SJCRH30 (cell line): ENCODE results near the gene POLR1G. TPM values are rescaled to one million over a fixed set of nuclear protein-coding genes. Genes with fewer than 3 reads are reported as not detected.
"Not testable (repeated sequence)": the region's sequence is repeated elsewhere in the genome, so short reads cannot be mapped to it uniquely, and the experiment has no call there.

ENCODE experiments used
- DNase-seq, 2 experiments: peaks; one replicate each; pipeline ENCODE4 v3.0.0-alpha.2; 2015 to 2020
- H3K27ac ChIP-seq: fragments of 250-450 bp; sonication (Bioruptor Pico); 2 replicates; pipeline ENCODE4 v1.5.1; 2020; ENCODE audit warnings: mild to moderate bottlenecking, moderate library complexity
- H3K27me3 ChIP-seq: fragments of 250-450 bp; sonication (Bioruptor Pico); 2 replicates; pipeline ENCODE4 v1.5.1; 2020; ENCODE audit warnings: mild to moderate bottlenecking, moderate library complexity
- H3K36me3 ChIP-seq: fragments of 250-450 bp; sonication (Bioruptor Pico); 2 replicates; pipeline ENCODE4 v1.5.1; 2020; ENCODE audit warnings: mild to moderate bottlenecking, moderate library complexity
- H3K4me1 ChIP-seq: fragments of 250-450 bp; sonication (Bioruptor Pico); 2 replicates; pipeline ENCODE4 v1.5.1; 2020; ENCODE audit warnings: mild to moderate bottlenecking, moderate library complexity
- H3K4me3 ChIP-seq: fragments of 250-450 bp; sonication (Bioruptor Pico); 2 replicates; pipeline ENCODE4 v1.5.1; 2020; ENCODE audit warnings: mild to moderate bottlenecking, moderate library complexity
- H3K9me3 ChIP-seq: fragments of 250-450 bp; sonication (Bioruptor Pico); replicated peaks from 2 replicates; pipeline ENCODE4 v1.5.1; 2020; ENCODE audit warnings: mild to moderate bottlenecking, moderate library complexity
- total RNA-seq: library from RNA; depleted of rRNA; stranded (reverse); fragments of >200 nt; shearing (Covaris generic); gene quantifications from 2 replicates; pipeline ENCODE4 v1.2.3, GENCODE V29; 2014

POLR1G gene
- total RNA-seq, 1 experiment from 2014 or later: 21.8 TPM

DNA sequence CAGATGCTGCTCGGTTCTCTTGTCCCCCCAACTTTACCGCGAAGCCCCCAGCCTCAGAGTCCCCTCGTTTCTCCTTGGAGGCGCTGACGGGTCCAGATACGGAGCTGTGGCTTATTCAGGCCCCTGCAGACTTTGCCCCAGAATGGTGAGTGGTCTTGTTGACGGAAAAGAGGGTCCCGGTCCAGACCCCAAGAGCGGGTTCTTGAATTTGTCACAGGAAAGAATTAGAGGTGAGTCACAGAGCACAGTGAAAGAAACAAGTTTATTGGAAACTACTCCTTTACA is 589 bp downstream of the POLR1G start:
- peak overlapping the region; percentile 75 for H3K4me3 ChIP-seq

DNA sequence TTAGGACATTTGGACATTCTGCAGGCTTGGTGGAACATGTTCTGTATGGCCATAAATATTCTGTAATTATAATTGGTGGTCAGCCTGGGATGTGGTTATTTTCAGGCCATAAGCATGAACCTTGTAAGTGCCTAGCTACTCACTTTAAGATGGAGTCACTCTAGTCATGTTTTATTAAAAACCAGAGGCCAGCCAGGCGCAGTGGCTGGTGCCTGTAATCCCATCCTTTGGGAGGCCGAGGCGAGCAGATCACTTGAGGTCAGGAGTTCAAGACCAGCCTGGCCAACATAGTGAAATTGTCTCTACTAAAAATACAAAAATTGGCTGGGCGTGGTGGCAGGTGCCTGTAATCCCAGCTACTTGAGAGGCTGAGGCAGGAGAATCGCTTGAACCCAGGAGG is 1.1 kb downstream of the POLR1G start:
- H3K9me3 ChIP-seq, DNase-seq, H3K4me1 ChIP-seq, H3K27me3 ChIP-seq, H3K27ac ChIP-seq, H3K36me3 ChIP-seq: not testable (repeated sequence)
- H3K4me3 ChIP-seq: peak overlapping the region; percentile 75

More for the DNA sequence above, 589 bp downstream of the POLR1G start:
- no peak for DNase-seq
- Histone ChIP-seq H3K9me3 (no peaks in the 10 kb centered on the region), H3K36me3 (peaks cover 3% of the 10 kb centered on the region; the same call in 1 of the 2 replicates), H3K4me1 (0 out of 2 replicates have a peak, but pooled peaks cover 3% of the 10 kb centered on the region), H3K27ac (peak overlapping the region; percentile 96; the same call in 1 of the 2 replicates), H3K27me3 (no peaks in the 10 kb centered on the region)

DNA sequence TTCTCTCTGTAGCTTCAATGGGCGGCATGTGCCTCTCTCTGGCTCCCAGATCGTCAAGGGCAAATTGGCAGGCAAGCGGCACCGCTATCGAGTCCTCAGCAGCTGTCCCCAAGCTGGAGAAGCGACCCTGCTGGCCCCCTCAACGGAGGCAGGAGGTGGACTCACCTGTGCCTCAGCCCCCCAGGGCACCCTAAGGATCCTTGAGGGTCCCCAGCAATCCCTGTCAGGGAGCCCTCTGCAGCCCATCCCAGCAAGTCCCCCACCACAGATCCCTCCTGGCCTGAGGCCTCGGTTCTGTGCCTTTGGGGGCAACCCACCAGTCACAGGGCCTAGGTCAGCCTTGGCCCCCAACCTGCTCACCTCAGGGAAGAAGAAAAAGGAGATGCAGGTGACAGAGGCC is 1.7 kb downstream of the POLR1G start:
- no peaks in the 10 kb centered on the region for H3K27me3 ChIP-seq
- no peak overlapping the region for H3K4me3 ChIP-seq
- H3K36me3 ChIP-seq: peaks cover 5% of the 10 kb centered on the region; the same call in 1 of the 2 replicates
- no peak for DNase-seq
- no peak overlapping the region for H3K27ac ChIP-seq
- no peaks in the 10 kb centered on the region for H3K9me3 ChIP-seq
- H3K4me1 ChIP-seq: 0 out of 2 replicates have a peak, but pooled peaks cover 3% of the 10 kb centered on the region

DNA sequence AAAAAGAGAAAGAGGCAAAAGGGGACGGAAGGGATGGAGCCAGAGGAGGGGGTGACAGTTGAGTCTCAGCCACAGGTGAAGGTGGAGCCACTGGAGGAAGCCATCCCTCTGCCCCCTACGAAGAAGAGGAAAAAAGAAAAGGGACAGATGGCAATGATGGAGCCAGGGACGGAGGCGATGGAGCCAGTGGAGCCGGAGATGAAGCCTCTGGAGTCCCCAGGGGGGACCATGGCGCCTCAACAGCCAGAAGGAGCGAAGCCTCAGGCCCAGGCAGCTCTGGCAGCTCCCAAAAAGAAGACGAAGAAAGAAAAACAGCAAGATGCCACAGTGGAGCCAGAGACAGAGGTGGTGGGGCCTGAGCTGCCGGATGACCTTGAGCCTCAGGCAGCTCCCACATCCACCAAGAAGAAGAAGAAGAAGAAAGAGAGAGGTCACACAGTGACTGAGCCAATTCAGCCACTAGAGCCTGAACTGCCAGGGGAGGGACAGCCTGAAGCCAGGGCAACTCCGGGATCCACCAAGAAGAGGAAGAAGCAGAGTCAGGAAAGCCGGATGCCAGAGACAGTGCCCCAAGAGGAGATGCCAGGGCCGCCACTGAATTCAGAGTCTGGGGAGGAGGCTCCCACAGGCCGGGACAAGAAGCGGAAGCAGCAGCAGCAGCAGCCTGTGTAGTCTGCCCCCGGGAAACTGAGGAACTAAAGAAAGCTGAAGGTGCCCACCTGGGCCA is 2.5 kb downstream of the POLR1G start:
- H3K27me3 ChIP-seq: no peaks in the 10 kb centered on the region
- DNase-seq: no peak
- H3K4me1 ChIP-seq: 0 out of 2 replicates have a peak, but pooled peaks cover 3% of the 10 kb centered on the region
- H3K27ac ChIP-seq: no peak overlapping the region
- no peak overlapping the region for H3K4me3 ChIP-seq
- H3K9me3 ChIP-seq: no peaks in the 10 kb centered on the region
- peaks cover 5% of the 10 kb centered on the region; the same call in 1 of the 2 replicates for H3K36me3 ChIP-seq

DNA sequence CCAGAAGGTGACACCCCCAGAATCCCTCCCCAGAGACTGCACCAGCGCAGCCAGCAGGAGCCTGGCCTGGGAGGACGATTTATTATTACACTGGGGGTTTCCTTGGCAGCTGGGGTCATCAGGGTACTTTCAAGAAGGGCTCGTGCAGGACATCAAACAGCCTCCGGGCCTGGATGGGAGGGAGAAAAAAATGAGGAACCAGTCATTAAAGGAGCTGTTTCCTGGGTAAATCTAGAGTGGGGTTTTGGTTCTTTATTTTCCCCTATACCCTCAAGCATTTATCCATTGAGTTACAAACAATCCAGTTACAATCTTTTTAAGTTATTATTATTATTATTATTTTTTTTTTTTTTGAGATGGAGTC is 3.1 kb downstream of the POLR1G start:
- Histone ChIP-seq H3K4me1 (0 out of 2 replicates have a peak, but pooled peaks cover 3% of the 10 kb centered on the region), H3K9me3 (no peaks in the 10 kb centered on the region), H3K27ac (no peak overlapping the region), H3K27me3 (no peaks in the 10 kb centered on the region), H3K36me3 (peaks cover 5% of the 10 kb centered on the region; the same call in 1 of the 2 replicates), H3K4me3 (no peak overlapping the region)
- no peak for DNase-seq

DNA sequence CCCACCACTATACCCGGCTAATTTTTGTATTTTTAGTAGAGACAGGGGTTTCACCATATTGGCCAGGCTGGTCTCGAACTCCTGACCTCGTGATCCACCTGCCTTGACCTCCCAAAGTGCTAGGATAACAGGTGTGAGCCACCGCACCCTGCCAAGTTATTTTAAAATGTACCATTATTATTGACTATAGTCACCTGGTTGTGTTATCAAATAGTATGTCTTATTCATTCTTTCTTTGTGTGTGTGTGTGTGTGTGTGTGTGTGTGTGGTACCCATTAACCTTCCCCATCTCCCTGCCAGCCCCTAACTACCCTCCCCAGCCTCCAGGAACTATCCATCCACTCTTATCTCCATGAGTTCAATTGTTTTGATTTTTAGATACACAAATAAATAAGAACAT is 3.9 kb downstream of the POLR1G start:
- not testable (repeated sequence) for H3K4me1 ChIP-seq, H3K36me3 ChIP-seq, H3K27me3 ChIP-seq, H3K9me3 ChIP-seq, DNase-seq, H3K27ac ChIP-seq, H3K4me3 ChIP-seq

DNA sequence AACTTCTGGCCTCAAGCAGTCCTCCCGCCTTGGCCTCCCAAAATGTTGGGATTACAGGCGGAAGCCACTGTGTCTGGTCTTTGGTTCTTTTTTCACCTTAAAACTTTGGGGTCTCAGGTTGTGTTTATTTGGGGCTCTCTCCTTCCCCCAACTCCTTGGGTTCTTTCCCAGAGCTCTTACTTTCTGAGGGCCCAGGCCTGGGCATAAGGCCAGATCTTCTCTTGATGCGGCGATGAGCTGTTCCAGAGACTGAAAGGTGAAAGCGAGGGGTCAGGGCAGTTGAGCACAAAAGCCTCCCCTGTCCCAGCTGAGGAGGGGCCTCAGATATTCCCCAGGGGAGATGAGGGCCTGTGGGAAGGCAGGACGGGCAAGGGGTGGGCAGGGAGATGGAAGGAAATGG is 7.1 kb downstream of the POLR1G start:
- no peak overlapping the region for H3K27ac ChIP-seq
- no peaks in the 10 kb centered on the region for H3K9me3 ChIP-seq
- H3K36me3 ChIP-seq: peaks cover 5% of the 10 kb centered on the region; the same call in 1 of the 2 replicates
- no peak for DNase-seq
- no peaks in the 10 kb centered on the region for H3K27me3 ChIP-seq
- no peak overlapping the region for H3K4me3 ChIP-seq
- H3K4me1 ChIP-seq: no peaks in the 10 kb centered on the region

DNA sequence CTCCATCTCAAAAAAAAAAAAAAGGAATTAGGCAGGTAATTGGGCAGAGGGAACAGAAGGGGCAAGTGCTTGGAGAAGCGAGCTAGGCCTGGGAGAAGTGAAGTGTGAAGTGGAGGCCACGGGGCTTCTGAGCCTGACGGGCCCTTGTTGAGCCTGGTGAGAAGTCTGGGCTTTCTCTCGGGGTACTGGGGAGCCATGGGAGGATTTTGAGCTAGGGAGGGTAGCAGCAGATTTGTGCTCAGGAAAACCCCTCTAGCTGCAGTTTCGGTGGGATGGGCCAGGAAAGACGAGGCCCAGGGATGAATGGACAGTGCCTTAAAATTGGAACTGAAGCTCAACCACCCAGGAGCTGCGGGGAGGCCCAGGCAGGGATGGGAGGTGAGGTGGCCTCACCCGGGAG is 8.0 kb downstream of the POLR1G start:
- DNase-seq: no peak
- H3K27ac ChIP-seq: no peak overlapping the region
- no peak overlapping the region for H3K4me3 ChIP-seq
- H3K4me1 ChIP-seq: peaks cover 9% of the 10 kb centered on the region
- peaks cover 3% of the 10 kb centered on the region; the same call in 1 of the 2 replicates for H3K36me3 ChIP-seq
- no peaks in the 10 kb centered on the region for H3K9me3 ChIP-seq
- no peaks in the 10 kb centered on the region for H3K27me3 ChIP-seq

DNA sequence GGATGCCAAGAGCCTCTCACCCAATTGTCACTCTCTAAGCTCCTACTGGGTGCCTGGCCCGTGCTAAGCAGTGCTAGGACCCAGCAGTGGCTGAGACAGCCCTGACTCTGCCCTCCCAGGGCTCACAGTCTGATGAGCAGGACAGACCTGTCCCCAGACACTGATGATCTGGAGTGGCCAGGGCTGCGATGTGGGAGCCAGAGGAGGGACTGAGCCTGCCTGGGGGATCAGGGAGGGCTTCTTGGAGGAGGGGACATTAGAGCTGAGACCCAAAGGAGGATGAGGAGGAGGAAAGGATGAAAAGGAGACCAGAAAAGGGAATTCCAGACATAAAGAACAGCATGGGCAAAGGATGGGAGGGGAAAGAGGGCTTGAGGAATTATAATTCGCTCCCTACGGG is 10.7 kb downstream of the POLR1G start:
- no peak overlapping the region for H3K27ac ChIP-seq
- peaks cover 2% of the 10 kb centered on the region; the same call in 1 of the 2 replicates for H3K36me3 ChIP-seq
- H3K4me1 ChIP-seq: peaks cover 14% of the 10 kb centered on the region
- no peaks in the 10 kb centered on the region for H3K27me3 ChIP-seq
- H3K4me3 ChIP-seq: no peak overlapping the region
- no peak for DNase-seq
- H3K9me3 ChIP-seq: no peaks in the 10 kb centered on the region

DNA sequence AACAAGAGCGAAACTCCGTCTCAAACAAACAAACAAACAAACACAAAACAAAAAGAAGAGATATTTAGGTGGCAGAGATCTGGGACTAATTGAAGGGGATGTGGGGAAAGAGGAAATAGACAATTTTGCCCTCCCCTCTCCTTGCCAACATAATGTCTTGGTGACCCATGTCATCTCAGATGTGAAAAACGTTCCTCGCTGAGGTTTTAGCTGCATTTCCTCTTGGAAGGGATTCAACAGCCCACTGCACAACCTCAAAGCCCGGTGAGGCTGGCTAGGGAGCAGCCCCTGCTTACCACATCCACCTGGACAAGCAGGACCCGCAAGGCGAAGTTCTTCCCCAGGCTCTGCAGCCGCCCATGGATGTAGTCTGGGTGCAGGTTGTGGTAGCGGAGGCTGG is 12.4 kb downstream of the POLR1G start:
- Histone ChIP-seq H3K4me1 (peaks cover 14% of the 10 kb centered on the region), H3K27ac (peak overlapping the region; percentile 53), H3K36me3 (no peaks in the 10 kb centered on the region), H3K27me3 (no peaks in the 10 kb centered on the region), H3K9me3 (no peaks in the 10 kb centered on the region), H3K4me3 (no peak overlapping the region)
- DNase-seq: no peak

DNA sequence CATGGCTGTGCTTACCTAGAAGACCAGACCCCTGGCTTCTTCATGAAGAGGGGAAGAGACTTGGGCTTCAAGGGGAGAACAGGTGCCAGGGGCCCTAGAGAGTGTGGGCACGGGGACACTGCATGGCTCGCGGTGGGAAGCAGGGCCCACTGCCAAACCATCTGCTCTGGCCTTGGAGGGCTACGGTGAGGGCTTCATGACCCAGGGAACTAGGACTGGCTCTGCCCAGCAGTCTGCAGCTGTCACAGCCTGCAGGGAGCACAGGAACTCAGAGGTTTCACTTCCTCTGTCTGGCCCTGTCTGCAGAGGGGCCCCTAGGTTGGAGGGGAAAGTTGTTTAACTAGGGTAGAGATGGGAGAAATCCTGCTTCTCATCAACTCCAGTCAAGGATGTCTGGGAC is 13.0 kb downstream of the POLR1G start:
- DNase-seq: peak; percentile 88 to 90
- Histone ChIP-seq H3K27ac (peak overlapping the region; percentile 53), H3K36me3 (no peaks in the 10 kb centered on the region), H3K4me1 (peaks cover 14% of the 10 kb centered on the region), H3K4me3 (no peak overlapping the region), H3K27me3 (no peaks in the 10 kb centered on the region), H3K9me3 (no peaks in the 10 kb centered on the region)

DNA sequence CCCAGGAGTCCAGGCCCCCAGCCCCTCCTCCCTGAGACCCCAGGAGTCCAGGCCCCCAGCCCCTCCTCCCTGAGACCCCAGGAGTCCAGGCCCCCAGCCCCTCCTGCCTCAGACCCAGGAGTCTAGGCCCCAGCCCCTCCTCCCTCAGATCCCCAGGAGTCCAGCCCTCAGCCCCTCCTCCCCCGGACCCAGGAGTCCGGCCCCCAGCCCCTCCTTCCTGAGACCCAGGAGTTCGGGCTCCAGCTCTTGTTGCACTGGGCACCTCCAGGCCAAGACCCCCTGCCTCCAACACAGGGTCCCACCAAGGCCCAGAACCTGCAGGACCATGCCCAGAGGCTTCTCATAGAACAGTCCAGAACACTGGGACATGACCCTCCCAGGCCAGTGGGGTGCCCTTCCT is 13.5 kb downstream of the POLR1G start:
- DNase-seq: no peak
- H3K4me3 ChIP-seq: no peak overlapping the region
- no peaks in the 10 kb centered on the region for H3K36me3 ChIP-seq
- peak overlapping the region; percentile 53 for H3K27ac ChIP-seq
- no peaks in the 10 kb centered on the region for H3K27me3 ChIP-seq
- H3K4me1 ChIP-seq: peaks cover 14% of the 10 kb centered on the region
- no peaks in the 10 kb centered on the region for H3K9me3 ChIP-seq

DNA sequence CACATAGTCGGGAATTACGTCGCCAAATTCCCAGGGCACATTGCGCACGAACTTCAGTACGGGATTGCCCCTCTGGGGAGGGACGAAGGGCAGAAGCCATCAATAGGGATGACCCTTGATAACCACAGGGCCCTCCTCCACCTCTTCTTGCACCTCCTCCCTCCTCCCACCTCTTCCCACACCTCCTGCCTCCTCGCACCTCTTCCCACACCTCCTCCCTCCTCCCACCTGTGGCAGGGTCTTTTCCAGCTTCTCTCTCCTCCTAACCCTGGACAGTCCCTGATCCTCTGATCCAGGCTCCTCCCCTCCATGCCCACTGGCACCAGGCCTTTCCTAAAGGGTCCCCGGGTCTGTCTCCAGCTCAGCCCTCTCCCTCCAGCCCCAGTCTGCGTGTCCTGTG is 13.9 kb downstream of the POLR1G start:
- Histone ChIP-seq H3K9me3 (no peaks in the 10 kb centered on the region), H3K27ac (no peak overlapping the region), H3K4me3 (no peak overlapping the region), H3K36me3 (no peaks in the 10 kb centered on the region), H3K4me1 (peaks cover 14% of the 10 kb centered on the region), H3K27me3 (no peaks in the 10 kb centered on the region)
- DNase-seq: no peak

DNA sequence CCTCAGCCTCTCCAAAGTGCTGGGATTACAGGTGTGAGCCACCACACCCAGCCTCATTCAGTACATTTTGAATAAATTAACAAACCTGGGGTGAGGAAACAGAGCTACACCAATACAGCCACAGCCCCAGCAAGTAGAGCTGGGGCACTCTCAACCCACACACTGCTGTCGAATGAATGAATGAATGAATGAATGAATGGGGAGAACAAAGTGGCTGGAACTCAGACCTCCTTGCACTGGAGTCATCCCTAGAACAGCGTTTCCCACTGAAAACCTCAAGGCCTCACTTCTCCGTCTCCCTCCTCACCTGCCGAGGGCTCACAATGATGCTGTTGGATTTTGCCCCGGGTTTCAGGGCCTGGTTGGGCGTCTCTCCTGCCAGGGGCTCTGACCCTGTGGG is 14.4 kb downstream of the POLR1G start:
- no peak overlapping the region for H3K27ac ChIP-seq
- no peaks in the 10 kb centered on the region for H3K36me3 ChIP-seq
- H3K4me3 ChIP-seq: no peak overlapping the region
- no peaks in the 10 kb centered on the region for H3K27me3 ChIP-seq
- H3K9me3 ChIP-seq: no peaks in the 10 kb centered on the region
- peaks cover 14% of the 10 kb centered on the region for H3K4me1 ChIP-seq
- DNase-seq: no peak

DNA sequence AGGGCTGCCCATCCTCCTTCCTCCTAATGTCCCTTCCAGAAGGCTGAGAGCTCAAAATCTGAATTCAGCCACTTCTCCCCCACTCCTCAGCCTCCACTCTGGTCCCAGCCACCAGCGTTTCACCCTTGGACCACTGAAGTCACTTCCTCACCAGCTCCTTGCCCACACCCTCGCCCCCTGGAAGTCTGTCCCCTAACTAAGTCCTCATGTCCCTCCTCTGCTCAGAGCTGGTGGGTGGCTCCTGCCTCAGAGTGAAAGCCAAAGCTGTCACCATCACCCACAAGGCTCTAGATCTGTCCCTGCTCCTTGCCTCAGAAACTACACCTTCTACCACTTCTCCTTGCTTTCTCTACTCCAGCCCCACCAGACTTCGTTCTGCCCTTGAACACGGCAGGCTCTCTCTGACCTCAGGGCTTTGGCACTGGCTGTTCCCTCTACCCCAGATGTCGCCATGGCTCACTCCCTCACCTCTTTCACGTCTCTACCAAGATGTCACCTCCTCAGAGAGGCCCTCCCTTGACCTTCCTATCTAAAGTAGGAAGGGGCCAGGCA is 15.6 kb downstream of the POLR1G start:
- H3K4me3 ChIP-seq: no peak overlapping the region
- no peak for DNase-seq
- peaks cover 14% of the 10 kb centered on the region for H3K4me1 ChIP-seq
- H3K36me3 ChIP-seq: no peaks in the 10 kb centered on the region
- no peak overlapping the region for H3K27ac ChIP-seq
- no peaks in the 10 kb centered on the region for H3K27me3 ChIP-seq
- H3K9me3 ChIP-seq: no peaks in the 10 kb centered on the region
